Spinal cord (tissue), 10 donors: Measurements from ENCODE around the gene GPR156. TPM values are rescaled to one million over a fixed set of nuclear protein-coding genes. Genes with fewer than 3 reads are reported as not detected.
A peak's percentile ranks its signal among the peaks of the same experiment; 100 is the strongest.

Experiments used
- DNase-seq, 6 donors: peaks; one replicate each; pipeline versions ENCODE4 v3.0.0 to v3.0.0-alpha.2; 2013 to 2015; ENCODE audit warnings: low spot score in 6 of 6, low read depth in 4 of 6
- H3K27ac ChIP-seq: one replicate; pipeline ENCODE4 v1.5.1; 2013; ENCODE audit warnings: low read depth, low read length, control low read depth
- H3K27me3 ChIP-seq: one replicate; pipeline ENCODE4 v1.6.1; 2013; ENCODE audit warnings: low read length; ENCODE audit not compliant: control insufficient read depth, insufficient read depth
- H3K36me3 ChIP-seq: one replicate; pipeline ENCODE4 v1.6.1; 2013; ENCODE audit warnings: low read length; ENCODE audit not compliant: control insufficient read depth, insufficient read depth
- H3K4me1 ChIP-seq: one replicate; pipeline ENCODE4 v1.6.1; 2013; ENCODE audit warnings: low read length; ENCODE audit not compliant: control insufficient read depth, insufficient read depth
- H3K4me3 ChIP-seq: one replicate; pipeline ENCODE4 v1.5.1; 2013; ENCODE audit warnings: low read depth, low read length, control low read depth
- H3K9me3 ChIP-seq: one replicate; pipeline ENCODE4 v1.6.1; 2013; ENCODE audit warnings: low read length; ENCODE audit not compliant: control insufficient read depth, insufficient read depth
- WGBS: methylation state at CpG from one replicate; pipeline ENCODE4 v1.1.5; 2013; ENCODE audit warnings: missing lambda C conversion rate; ENCODE audit not compliant: insufficient coverage; 5-methylcytosine and 5-hydroxymethylcytosine counted together
- polyA plus RNA-seq, 2 donors: library from polyadenylated mRNA; unstranded; fragments of 120-200 nt; gene quantifications; one replicate each; pipeline ENCODE4 v1.2.1, GENCODE V29; 2013; ENCODE audit not compliant: insufficient read length in 2 of 2
- small RNA-seq: library from RNA; depleted of rRNA; stranded (forward); fragments of <200 nt; gene quantifications from one replicate; pipeline ENCODE3, GENCODE V24; 2014; ENCODE audit warnings: low replicate concordance
- total RNA-seq, 2 donors: library from RNA; depleted of rRNA in 1 of 2; stranded (reverse); fragments of 120-200 nt in 1 of 2; fragments of >200 nt in 1 of 2; gene quantifications; one replicate each; pipeline versions ENCODE4 v1.2.3 to v1.2.4, GENCODE V29; 2013 to 2014
- donor health status: healthy.

GPR156 gene
- total and polyA plus RNA-seq, 4 donors, result 1.7 to 2.1 (median 2.1) TPM

- H3K4me3 ChIP-seq, result no peak overlapping the region
- H3K36me3 ChIP-seq, result no peaks in the 10 kb centered on the region
- no peaks in the 10 kb centered on the region for H3K4me1 ChIP-seq
- H3K27me3 ChIP-seq, result no peaks in the 10 kb centered on the region
- 71% methylated on average over 1 of the region's 1 CpG for WGBS
- DNase-seq, result peak in 2 of 6 donors; percentile 38 to 64
- H3K27ac ChIP-seq, result no peak overlapping the region
- no peaks in the 10 kb centered on the region for H3K9me3 ChIP-seq
Measured at GRCh38 chr3:120129051-120129450, 156.0 kb downstream of the GPR156 start.

- no peaks in the 10 kb centered on the region for H3K9me3 ChIP-seq
- H3K27ac ChIP-seq, result no peak overlapping the region
- peak in 1 of 6 donors; percentile 22 for DNase-seq
- no peaks in the 10 kb centered on the region for H3K27me3 ChIP-seq
- H3K36me3 ChIP-seq, result no peaks in the 10 kb centered on the region
- H3K4me1 ChIP-seq, result no peaks in the 10 kb centered on the region
- no peak overlapping the region for H3K4me3 ChIP-seq
Measured at GRCh38 chr3:120125992-120126391, 159.0 kb downstream of the GPR156 start.

- DNase-seq, result no peak
- 93% methylated on average over 6 of the region's 7 CpGs for WGBS
- no peaks in the 10 kb centered on the region for H3K27me3 ChIP-seq
- no peaks in the 10 kb centered on the region for H3K4me1 ChIP-seq
- no peaks in the 10 kb centered on the region for H3K9me3 ChIP-seq
- no peaks in the 10 kb centered on the region for H3K36me3 ChIP-seq
- H3K27ac ChIP-seq, result no peak overlapping the region
- H3K4me3 ChIP-seq, result no peak overlapping the region
Measured at GRCh38 chr3:120119846-120120510, 165.0 kb downstream of the GPR156 start.

Small RNAs within 50 kb of the gene (small RNA-seq; reads per million reads assigned to genes)
- gene RF00019 (not detected), gene RN7SL397P (not detected)

Other genes with a start within 250 kb of the GPR156 start
- 100 to 1,000 TPM in 1 of 2 donors, 10 to 100 TPM in 1; 66.6 to 113 TPM for gene GSK3B, start 190.8 kb downstream of the GPR156 start, total RNA-seq
- 10 to 100 TPM; 53.3 to 79.7 TPM for gene GSK3B, start 190.8 kb downstream of the GPR156 start, polyA plus RNA-seq
- gene LRRC58, start 64.1 kb upstream of the GPR156 start, total RNA-seq, result 10 to 100 TPM; 29.1 to 55.1 TPM
- gene LRRC58, start 64.1 kb upstream of the GPR156 start, polyA plus RNA-seq, result 10 to 100 TPM; 16.6 to 25.1 TPM
- 100 to 1,000 TPM; 446 to 722 TPM for gene FSTL1, start 165.8 kb upstream of the GPR156 start, total RNA-seq
- gene FSTL1, start 165.8 kb upstream of the GPR156 start, polyA plus RNA-seq, result 100 to 1,000 TPM; 137 to 193 TPM